Gastrocnemius medialis (tissue), 4 donors: ENCODE data around the gene CCDC174. TPM values are rescaled to one million over a fixed set of nuclear protein-coding genes. Genes with fewer than 3 reads are reported as not detected.
A peak's percentile ranks its signal among the peaks of the same experiment; 100 is the strongest.

Experiments used
- ATAC-seq, 2 donors: fragments of 150-250 bp; one replicate each; pipeline ENCODE4 v1.9.1; 2016
- DNase-seq, 2 donors: peaks; one replicate each; pipeline ENCODE4 v3.0.0-alpha.2; 2019
- H3K27ac ChIP-seq, 4 donors: fragments of 200-600 bp; sonication (generic); 1 replicate in 1 of 4; 2 replicates in 3 of 4; pipeline ENCODE4 v1.5.1; 2016 to 2018; ENCODE audit warnings: mild to moderate bottlenecking in 2 of 4, moderate library complexity in 1 of 4
- H3K27me3 ChIP-seq, 3 donors: fragments of 200-600 bp; sonication (generic) in 2 of 3; 1 replicate in 1 of 3; 2 replicates in 2 of 3; pipeline versions ENCODE4 v1.5.1 to v1.6.0; 2016 to 2019; ENCODE audit warnings: mild to moderate bottlenecking in 1 of 3, moderate library complexity in 1 of 3
- H3K36me3 ChIP-seq, 2 donors: fragments of 200-600 bp; sonication (generic) in 1 of 2; one replicate each; pipeline ENCODE4 v1.5.1; 2017 to 2018
- H3K4me1 ChIP-seq, 2 donors: fragments of 200-600 bp; sonication (generic) in 1 of 2; one replicate each; pipeline ENCODE4 v1.5.1; 2016 to 2017; ENCODE audit warnings: mild to moderate bottlenecking in 2 of 2
- H3K4me3 ChIP-seq, 4 donors: fragments of 200-600 bp; sonication (generic) in 3 of 4; 1 replicate in 1 of 4; 2 replicates in 3 of 4; pipeline ENCODE4 v1.5.1; 2016 to 2019; ENCODE audit warnings: mild to moderate bottlenecking in 2 of 4
- H3K9me3 ChIP-seq, 3 donors: fragments of 200-600 bp; sonication (generic) in 2 of 3; 1 replicate in 1 of 3; 2 replicates in 2 of 3; pipeline ENCODE4 v1.5.1; 2016 to 2019
- POLR2A ChIP-seq, 2 donors: fragments of 450-650 bp; IDR thresholded peaks; one replicate each; pipeline ENCODE4 v1.6.1; 2017; ENCODE audit warnings: antibody characterized with exemption in 2 of 2, mild to moderate bottlenecking in 2 of 2, moderate library complexity in 2 of 2
- in situ Hi-C, 4 donors: fragments of 200-750 bp; cut with MboI; loops; one replicate each; pipeline versions ENCODE4 v1.15.0 to v1.8.0; 2017; ENCODE audit warnings: low sequenced_read_pairs in 4 of 4
- intact Hi-C: fragments of 100-400 bp; cut with DNase I; formaldehyde crosslinking; loops from one replicate; pipeline ENCODE4 v1.15.1; 2023; ENCODE audit warnings: low total_unique reads
- total RNA-seq, 4 donors: library from RNA; depleted of rRNA; stranded (reverse); fragments of >200 nt; gene quantifications; one replicate each; pipeline versions ENCODE4 v1.1.0 to v1.2.3, GENCODE V29; 2016
- TF ChIP-seq, protein P1 (sequence below), 5 experiments: fragments of 450-650 bp in 3 of 5; fragments of 200-600 bp in 2 of 5; sonication (generic) in 2 of 5; IDR thresholded peaks in 4 of 5; conservative IDR thresholded peaks in 1 of 5; 1 replicate in 4 of 5; 2 replicates in 1 of 5; pipeline ENCODE4 v1.5.1; 2016 to 2019; ENCODE audit warnings: antibody characterized with exemption in 5 of 5, mild to moderate bottlenecking in 3 of 5, moderate library complexity in 3 of 5

Gene CCDC174
- total RNA-seq, 4 donors from 2014 or later: 11.1 to 22.2 (median 14.8) TPM

DNA sequence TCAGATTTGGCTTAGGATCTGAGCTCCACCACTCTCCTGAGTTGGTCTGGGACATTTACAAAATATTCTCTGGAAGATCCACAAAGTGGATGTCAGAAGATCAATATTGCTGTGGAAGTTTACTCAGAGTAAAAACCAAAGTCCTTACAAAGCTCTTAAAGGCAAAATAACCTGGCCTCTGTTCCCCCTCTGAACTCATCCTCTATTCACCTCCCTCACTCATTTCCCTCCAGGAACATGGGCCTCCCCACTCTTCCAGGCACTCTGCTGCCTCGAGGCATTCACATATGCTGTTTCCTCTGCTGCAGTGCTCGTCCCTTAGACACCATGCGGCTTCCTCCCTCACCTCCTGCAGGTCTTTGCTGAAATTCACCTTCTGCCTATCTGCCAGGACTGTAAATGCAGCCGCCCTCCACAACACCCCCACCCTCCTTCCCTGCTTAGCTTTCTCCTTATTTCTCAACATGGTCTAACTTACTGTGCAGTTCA is 19.1 kb upstream of the CCDC174 start:
- Histone ChIP-seq H3K36me3 (no peaks in the 10 kb centered on the region), H3K27ac (no peak overlapping the region), H3K27me3 (peaks cover 0 to 4% (median 0%) of the 10 kb centered on the region in 3 donors), H3K4me3 (no peak overlapping the region), H3K4me1 (no peaks in the 10 kb centered on the region), H3K9me3 (no peaks in the 10 kb centered on the region)
- ATAC-seq: no peak
- TF ChIP-seq POLR2A (IDR thresholded peaks at IDR 0.05): no peak
- TF ChIP-seq, protein P1, sequence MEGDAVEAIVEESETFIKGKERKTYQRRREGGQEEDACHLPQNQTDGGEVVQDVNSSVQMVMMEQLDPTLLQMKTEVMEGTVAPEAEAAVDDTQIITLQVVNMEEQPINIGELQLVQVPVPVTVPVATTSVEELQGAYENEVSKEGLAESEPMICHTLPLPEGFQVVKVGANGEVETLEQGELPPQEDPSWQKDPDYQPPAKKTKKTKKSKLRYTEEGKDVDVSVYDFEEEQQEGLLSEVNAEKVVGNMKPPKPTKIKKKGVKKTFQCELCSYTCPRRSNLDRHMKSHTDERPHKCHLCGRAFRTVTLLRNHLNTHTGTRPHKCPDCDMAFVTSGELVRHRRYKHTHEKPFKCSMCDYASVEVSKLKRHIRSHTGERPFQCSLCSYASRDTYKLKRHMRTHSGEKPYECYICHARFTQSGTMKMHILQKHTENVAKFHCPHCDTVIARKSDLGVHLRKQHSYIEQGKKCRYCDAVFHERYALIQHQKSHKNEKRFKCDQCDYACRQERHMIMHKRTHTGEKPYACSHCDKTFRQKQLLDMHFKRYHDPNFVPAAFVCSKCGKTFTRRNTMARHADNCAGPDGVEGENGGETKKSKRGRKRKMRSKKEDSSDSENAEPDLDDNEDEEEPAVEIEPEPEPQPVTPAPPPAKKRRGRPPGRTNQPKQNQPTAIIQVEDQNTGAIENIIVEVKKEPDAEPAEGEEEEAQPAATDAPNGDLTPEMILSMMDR (IDR thresholded peaks at IDR 0.05 in 4 of 5, conservative IDR thresholded peaks at IDR 0.05 in 1 of 5): no peak
- intact Hi-C loops (no loop called here), in situ Hi-C loops (no loop called here)
- DNase-seq: no peak

DNA sequence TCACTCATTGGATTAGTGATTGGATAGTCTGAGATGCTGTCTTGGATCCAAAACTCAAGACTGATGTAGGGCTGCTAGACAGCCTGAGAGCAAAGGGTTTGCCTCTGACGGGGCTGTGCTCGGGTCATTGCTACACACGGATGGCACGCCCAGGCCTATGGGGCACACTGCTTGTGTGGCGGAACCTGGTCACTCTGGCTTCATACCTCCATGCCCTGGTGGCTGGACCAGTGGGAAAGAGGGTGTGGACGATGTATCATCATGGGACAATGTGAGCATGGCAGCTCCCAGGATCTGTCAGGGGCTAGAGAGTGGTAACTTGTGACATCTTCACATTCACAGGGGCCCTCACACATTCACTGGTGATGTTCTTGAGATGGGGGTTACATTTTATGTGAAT is 18.1 kb upstream of the CCDC174 start:
- H3K27ac ChIP-seq: no peak overlapping the region
- DNase-seq (no peak), ATAC-seq (no peak)
- H3K36me3 ChIP-seq: no peaks in the 10 kb centered on the region
- intact Hi-C loops: loop anchor here (1.0 kb wide), 1 partner anchor 288 kb away; no protein-coding TSS in a partner anchor
- peaks cover 0 to 4% (median 3%) of the 10 kb centered on the region in 3 donors for H3K27me3 ChIP-seq
- in situ Hi-C loops: no loop called here
- no peaks in the 10 kb centered on the region for H3K4me1 ChIP-seq
- no peaks in the 10 kb centered on the region for H3K9me3 ChIP-seq
- H3K4me3 ChIP-seq: no peak overlapping the region
- TF ChIP-seq, protein P1 (IDR thresholded peaks at IDR 0.05 in 4 of 5, conservative IDR thresholded peaks at IDR 0.05 in 1 of 5): no peak
- no peak for TF ChIP-seq POLR2A (IDR thresholded peaks at IDR 0.05)

DNA sequence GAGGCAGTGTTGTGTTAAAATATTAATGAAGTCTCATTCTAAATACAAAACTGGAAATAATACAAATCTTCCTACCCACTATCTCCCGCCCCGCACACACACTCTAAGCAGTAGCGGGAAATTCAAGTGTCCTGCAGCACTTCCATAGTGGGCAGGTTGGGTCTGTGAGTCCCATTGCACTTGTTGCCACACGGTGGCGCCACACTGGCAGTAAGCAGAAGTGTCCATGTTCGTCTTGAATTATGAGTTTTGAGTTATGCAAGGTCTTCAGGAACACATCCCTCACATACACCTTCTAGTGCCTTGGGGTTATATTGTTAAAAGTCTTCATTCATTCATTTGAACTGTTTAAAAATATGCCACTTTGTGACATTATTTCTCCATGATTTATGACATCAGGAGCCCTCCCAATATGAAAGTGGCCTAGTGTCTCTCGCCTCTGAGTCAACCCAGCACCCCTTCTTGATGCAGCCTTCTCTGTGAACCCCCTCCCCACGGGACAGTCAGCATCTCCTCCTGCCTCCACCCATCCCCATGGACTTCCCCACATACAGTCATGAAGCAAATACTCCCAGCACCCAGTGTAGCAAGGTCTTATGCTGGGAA is 17.6 kb upstream of the CCDC174 start:
- intact Hi-C loops (loop anchor here (1.0 kb wide), 1 partner anchor 287 kb away; no protein-coding TSS in a partner anchor), in situ Hi-C loops (no loop called here)
- Histone ChIP-seq H3K27me3 (peaks cover 0 to 4% (median 3%) of the 10 kb centered on the region in 3 donors), H3K4me3 (no peak overlapping the region), H3K36me3 (no peaks in the 10 kb centered on the region), H3K4me1 (no peaks in the 10 kb centered on the region), H3K27ac (no peak overlapping the region), H3K9me3 (no peaks in the 10 kb centered on the region)
- peak in 1 of 2 donors; percentile 55 for ATAC-seq
- no peak for DNase-seq
- TF ChIP-seq POLR2A (IDR thresholded peaks at IDR 0.05): no peak
- TF ChIP-seq, protein P1 (IDR thresholded peaks at IDR 0.05 in 4 of 5, conservative IDR thresholded peaks at IDR 0.05 in 1 of 5): peak; percentile 30 to 76 (median 58)

DNA sequence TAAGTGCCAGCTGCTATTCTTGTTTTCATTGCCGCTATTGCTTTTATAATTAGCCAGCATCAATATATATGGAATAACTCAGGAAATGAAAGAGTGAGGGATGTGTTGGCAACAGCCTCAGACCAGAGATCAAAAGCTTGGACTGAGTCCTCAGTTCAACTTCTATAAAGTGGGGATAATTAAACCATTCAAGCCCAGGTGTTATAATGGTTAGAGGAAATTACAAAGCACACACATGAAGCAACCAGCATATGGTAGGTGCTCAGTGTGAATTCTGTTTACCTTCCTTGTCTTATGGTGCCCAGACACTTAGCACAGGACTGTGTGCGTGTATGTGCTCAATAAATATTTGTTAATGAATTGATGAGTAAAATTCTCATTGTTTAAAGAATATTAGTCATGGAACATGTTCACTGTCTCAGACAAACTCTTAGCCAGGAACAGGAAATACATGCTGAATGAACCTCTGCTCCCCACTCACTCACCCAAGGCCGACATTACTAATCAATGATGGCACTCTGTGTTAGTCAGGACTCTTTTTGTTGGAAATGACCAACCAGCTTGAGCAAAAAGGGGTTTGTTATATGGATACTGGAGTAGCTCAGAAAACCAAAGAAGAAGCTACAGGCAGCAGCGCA is 16.7 kb upstream of the CCDC174 start:
- H3K27ac ChIP-seq: no peak overlapping the region
- ATAC-seq: no peak
- in situ Hi-C loops (no loop called here), intact Hi-C loops (no loop called here)
- no peak overlapping the region for H3K4me3 ChIP-seq
- H3K36me3 ChIP-seq: no peaks in the 10 kb centered on the region
- H3K4me1 ChIP-seq: no peaks in the 10 kb centered on the region
- no peak for TF ChIP-seq POLR2A (IDR thresholded peaks at IDR 0.05)
- TF ChIP-seq, protein P1 (IDR thresholded peaks at IDR 0.05 in 4 of 5, conservative IDR thresholded peaks at IDR 0.05 in 1 of 5): no peak
- no peaks in the 10 kb centered on the region for H3K9me3 ChIP-seq
- H3K27me3 ChIP-seq: peaks cover 0 to 4% (median 3%) of the 10 kb centered on the region in 3 donors
- no peak for DNase-seq
